HUES64 (cell line): ENCODE results near the gene LIMS4.
"Not testable (repeated sequence)": the region's sequence is repeated elsewhere in the genome, so short reads cannot be mapped to it uniquely, and the experiment has no call there.

ENCODE experiments used
- H3K27ac ChIP-seq: 2 replicates; pipeline ENCODE4 v1.7.0; 2013; ENCODE audit warnings: low read depth, low read length, inconsistent platforms
- H3K27me3 ChIP-seq: 2 replicates; pipeline ENCODE4 v1.6.1; 2013; ENCODE audit warnings: mild to moderate bottlenecking, low read length; ENCODE audit not compliant: insufficient read depth
- H3K36me3 ChIP-seq: 2 replicates; pipeline ENCODE4 v1.6.1; 2013; ENCODE audit warnings: mild to moderate bottlenecking, low read length; ENCODE audit not compliant: insufficient read depth
- H3K4me1 ChIP-seq: 2 replicates; pipeline ENCODE4 v1.6.1; 2013; ENCODE audit warnings: mild to moderate bottlenecking, low read length, moderate library complexity; ENCODE audit not compliant: insufficient read depth
- H3K4me3 ChIP-seq: 2 replicates; pipeline ENCODE4 v1.5.1; 2013; ENCODE audit warnings: mild to moderate bottlenecking, low read length, moderate library complexity
- H3K9ac ChIP-seq: 2 replicates; pipeline ENCODE4 v1.6.1; 2013; ENCODE audit warnings: mild to moderate bottlenecking, low read depth, low read length
- H3K9me3 ChIP-seq: 2 replicates; pipeline ENCODE4 v1.6.1; 2013; ENCODE audit warnings: low read depth, low read length; ENCODE audit not compliant: insufficient read depth
- WGBS: fragments of 150-250, 120-280 bp; methylation state at CpG from one replicate; pipeline ENCODE4 v1.1.7; 2013; ENCODE audit warnings: missing lambda C conversion rate; 5-methylcytosine and 5-hydroxymethylcytosine counted together

LIMS4 gene

GRCh38 chr2:110446644-110447043 lies 26.0 kb downstream of the LIMS4 start:
- not testable (repeated sequence) for H3K36me3 ChIP-seq, H3K9me3 ChIP-seq, H3K27me3 ChIP-seq, H3K27ac ChIP-seq, H3K4me3 ChIP-seq, H3K9ac ChIP-seq, H3K4me1 ChIP-seq
- WGBS: no CpG with 5 or more reads among the region's 2 CpGs

DNA sequence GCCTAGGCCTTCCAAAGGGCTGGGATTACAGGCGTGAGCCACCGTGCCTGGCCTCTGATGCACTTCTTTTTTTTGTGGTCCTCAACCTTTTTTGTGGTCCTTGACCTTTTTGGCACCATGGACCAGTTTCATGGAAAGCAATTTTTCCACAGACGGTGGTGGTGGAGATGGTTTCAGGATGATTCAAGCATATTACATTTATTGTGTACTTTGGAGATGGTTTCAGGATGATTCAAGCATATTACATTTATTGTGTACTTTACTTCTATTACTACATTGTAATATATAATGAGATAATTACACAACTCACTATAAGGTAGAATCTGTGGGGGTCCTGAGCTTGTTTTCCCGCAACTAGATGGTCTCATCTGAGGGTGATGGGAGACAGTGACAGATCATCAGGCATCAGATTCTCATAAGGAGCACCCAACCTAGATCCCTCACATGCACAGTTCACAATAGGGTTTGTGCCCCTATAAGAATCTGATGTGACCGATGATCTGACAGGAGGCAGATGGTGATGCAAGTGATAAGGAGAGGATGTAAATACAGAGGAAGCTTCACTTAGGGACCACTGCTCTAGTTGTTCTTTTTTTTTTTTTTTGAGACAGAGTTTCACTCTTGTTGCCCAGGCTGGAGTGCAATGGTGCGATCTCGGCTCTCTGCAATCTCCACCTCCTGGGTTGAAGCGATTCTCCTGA lies 29.2 kb downstream of the LIMS4 start:
- no CpG with 5 or more reads among the region's 8 CpGs for WGBS
- not testable (repeated sequence) for H3K4me1 ChIP-seq, H3K9me3 ChIP-seq, H3K9ac ChIP-seq, H3K4me3 ChIP-seq, H3K27ac ChIP-seq, H3K36me3 ChIP-seq, H3K27me3 ChIP-seq

DNA sequence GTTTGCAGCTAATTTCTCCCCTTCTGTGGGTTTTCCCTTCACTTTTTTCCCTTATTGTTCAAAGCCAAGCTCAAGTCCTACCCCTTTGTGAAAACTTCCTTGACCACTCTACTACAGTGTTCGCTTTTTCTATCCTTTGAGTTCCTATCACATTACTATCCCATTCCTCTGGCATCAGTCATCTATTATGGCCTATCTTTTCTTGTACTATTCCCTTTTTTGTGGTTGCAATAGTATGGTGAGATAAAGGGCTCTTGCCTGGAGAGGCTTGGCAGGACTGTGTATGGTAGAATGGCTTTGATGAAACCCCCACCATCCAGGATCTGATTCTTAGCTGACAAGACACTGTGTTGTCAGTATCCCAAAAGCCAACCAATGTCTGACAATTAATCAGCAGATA lies 30.7 kb downstream of the LIMS4 start:
- H3K4me3 ChIP-seq, H3K27me3 ChIP-seq, H3K4me1 ChIP-seq, H3K9ac ChIP-seq, H3K9me3 ChIP-seq, H3K36me3 ChIP-seq, H3K27ac ChIP-seq: not testable (repeated sequence)
- no CpG with 5 or more reads among the region's 1 CpG for WGBS

DNA sequence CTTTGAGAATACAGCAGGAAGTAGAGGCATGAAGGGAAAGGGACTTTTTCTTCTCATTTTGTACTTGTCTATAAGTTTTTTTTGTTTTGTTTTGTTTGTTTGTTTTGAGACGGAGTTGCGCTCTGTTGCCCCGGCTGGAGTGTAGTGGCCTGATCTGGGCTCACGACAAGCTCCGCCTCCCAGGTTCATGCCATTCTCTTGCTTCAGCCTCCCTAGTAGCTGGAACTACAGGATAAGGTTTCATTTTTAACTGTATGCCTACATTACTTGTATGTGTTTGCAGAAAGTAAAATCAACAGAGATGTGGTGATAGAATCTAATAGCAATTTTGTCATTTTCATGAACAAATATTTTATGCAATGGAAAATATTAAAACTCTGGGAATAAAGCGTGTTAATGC lies 38.1 kb downstream of the LIMS4 start:
- not testable (repeated sequence) for H3K4me1 ChIP-seq, H3K9ac ChIP-seq, H3K9me3 ChIP-seq, H3K36me3 ChIP-seq, H3K4me3 ChIP-seq, H3K27me3 ChIP-seq, H3K27ac ChIP-seq
- WGBS: no CpG with 5 or more reads among the region's 6 CpGs

- WGBS: no CpG with 5 or more reads among the region's 4 CpGs
- not testable (repeated sequence) for H3K27me3 ChIP-seq, H3K4me1 ChIP-seq, H3K27ac ChIP-seq, H3K9ac ChIP-seq, H3K36me3 ChIP-seq, H3K9me3 ChIP-seq, H3K4me3 ChIP-seq
These were observed 46.9 kb downstream of the LIMS4 start for GRCh38 chr2:110425725-110426124.

- H3K9ac ChIP-seq, H3K4me3 ChIP-seq, H3K27ac ChIP-seq, H3K4me1 ChIP-seq, H3K36me3 ChIP-seq, H3K27me3 ChIP-seq, H3K9me3 ChIP-seq: not testable (repeated sequence)
- WGBS: no CpG with 5 or more reads among the region's 4 CpGs
These were observed 48.2 kb downstream of the LIMS4 start for GRCh38 chr2:110424421-110424820.

DNA sequence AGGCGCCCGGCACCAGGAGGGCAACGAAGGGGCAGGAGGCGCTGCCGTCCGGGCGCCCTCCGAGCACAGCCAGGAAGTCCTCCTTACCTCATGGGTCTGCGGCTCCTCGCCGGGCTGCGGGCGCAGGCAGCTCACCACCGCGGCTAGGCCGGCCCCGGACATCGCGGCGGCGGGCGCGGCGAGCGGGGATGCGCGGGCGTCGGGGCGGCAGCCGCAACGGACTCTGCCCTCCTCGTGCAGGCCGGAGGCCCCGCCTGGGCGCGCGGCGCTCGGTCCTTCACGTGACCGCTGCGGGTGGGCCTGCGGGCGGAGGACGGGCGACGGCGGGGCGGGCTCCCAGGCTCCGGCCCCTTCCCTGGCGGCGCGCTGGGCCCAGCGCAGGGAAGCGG lies 49.0 kb downstream of the LIMS4 start:
- WGBS: no CpG with 5 or more reads among the region's 56 CpGs
- not testable (repeated sequence) for H3K9me3 ChIP-seq, H3K27me3 ChIP-seq

GRCh38 chr2:110422852-110423573 lies 49.6 kb downstream of the LIMS4 start:
- not testable (repeated sequence) for H3K36me3 ChIP-seq, H3K4me1 ChIP-seq, H3K27ac ChIP-seq, H3K4me3 ChIP-seq, H3K9me3 ChIP-seq, H3K9ac ChIP-seq, H3K27me3 ChIP-seq
- WGBS: no CpG with 5 or more reads among the region's 36 CpGs

More for the DNA sequence above, 49.0 kb downstream of the LIMS4 start:
- H3K27ac ChIP-seq, H3K36me3 ChIP-seq, H3K4me3 ChIP-seq, H3K9ac ChIP-seq, H3K4me1 ChIP-seq: not testable (repeated sequence)

- WGBS: no CpG with 5 or more reads among the region's 9 CpGs
- not testable (repeated sequence) for H3K4me1 ChIP-seq, H3K27me3 ChIP-seq, H3K36me3 ChIP-seq, H3K9ac ChIP-seq, H3K9me3 ChIP-seq, H3K27ac ChIP-seq, H3K4me3 ChIP-seq
These were observed 51.8 kb downstream of the LIMS4 start for GRCh38 chr2:110420641-110421354.

- H3K4me3 ChIP-seq, H3K27me3 ChIP-seq, H3K27ac ChIP-seq, H3K9me3 ChIP-seq, H3K4me1 ChIP-seq, H3K36me3 ChIP-seq, H3K9ac ChIP-seq: not testable (repeated sequence)
- WGBS: no CpG with 5 or more reads among the region's 1 CpG
These were observed 65.5 kb downstream of the LIMS4 start for GRCh38 chr2:110407142-110407541.

- not testable (repeated sequence) for H3K27me3 ChIP-seq, H3K4me3 ChIP-seq, H3K27ac ChIP-seq, H3K4me1 ChIP-seq, H3K36me3 ChIP-seq, H3K9me3 ChIP-seq, H3K9ac ChIP-seq
- WGBS: no CpG with 5 or more reads among the region's 2 CpGs
These were observed 67.6 kb downstream of the LIMS4 start for GRCh38 chr2:110404988-110405387.
